Renal pelvis (tissue), 4 donors: Measurements from ENCODE around the gene CCR9. TPM values are rescaled to one million over a fixed set of nuclear protein-coding genes. Genes with fewer than 3 reads are reported as not detected.

Source experiments
- DNase-seq: peaks from one replicate; pipeline ENCODE4 v3.0.0-alpha.2; 2013
- polyA plus RNA-seq, 3 donors: library from polyadenylated mRNA; unstranded; fragments of 120-200 nt; gene quantifications; one replicate each; pipeline ENCODE4 v1.2.1, GENCODE V29; 2013; ENCODE audit not compliant: insufficient read length in 3 of 3

Gene CCR9
- polyA plus RNA-seq, 3 donors = 0.10 to 0.13 TPM; not detected in 1

- DNase-seq = no peak
Observed at GRCh38 chr3:45871780-45872179, 14.6 kb upstream of the CCR9 start.

GRCh38 chr3:45872569-45872968 is 13.8 kb upstream of the CCR9 start:
- DNase-seq = no peak

GRCh38 chr3:45873036-45873435 is 13.3 kb upstream of the CCR9 start:
- DNase-seq = no peak

DNA sequence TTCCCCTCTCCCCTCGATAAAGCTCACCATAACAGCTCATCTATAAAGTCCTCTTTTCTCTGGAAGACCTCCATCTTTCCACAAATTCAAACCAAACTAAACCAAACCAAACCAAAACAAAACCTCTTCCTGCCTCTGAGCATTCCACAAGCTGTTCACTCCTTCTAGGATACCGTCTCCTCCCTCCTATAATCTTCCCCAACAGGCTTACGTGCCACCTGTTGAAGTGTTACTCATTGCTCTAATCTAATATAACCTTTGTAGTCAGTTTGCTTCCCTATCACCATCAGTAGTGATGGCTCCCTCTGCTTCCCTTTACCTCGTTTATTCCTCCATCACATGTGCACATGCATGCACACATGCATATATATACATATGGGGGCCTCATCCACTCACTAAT is 12.7 kb upstream of the CCR9 start:
- DNase-seq = no peak

DNA sequence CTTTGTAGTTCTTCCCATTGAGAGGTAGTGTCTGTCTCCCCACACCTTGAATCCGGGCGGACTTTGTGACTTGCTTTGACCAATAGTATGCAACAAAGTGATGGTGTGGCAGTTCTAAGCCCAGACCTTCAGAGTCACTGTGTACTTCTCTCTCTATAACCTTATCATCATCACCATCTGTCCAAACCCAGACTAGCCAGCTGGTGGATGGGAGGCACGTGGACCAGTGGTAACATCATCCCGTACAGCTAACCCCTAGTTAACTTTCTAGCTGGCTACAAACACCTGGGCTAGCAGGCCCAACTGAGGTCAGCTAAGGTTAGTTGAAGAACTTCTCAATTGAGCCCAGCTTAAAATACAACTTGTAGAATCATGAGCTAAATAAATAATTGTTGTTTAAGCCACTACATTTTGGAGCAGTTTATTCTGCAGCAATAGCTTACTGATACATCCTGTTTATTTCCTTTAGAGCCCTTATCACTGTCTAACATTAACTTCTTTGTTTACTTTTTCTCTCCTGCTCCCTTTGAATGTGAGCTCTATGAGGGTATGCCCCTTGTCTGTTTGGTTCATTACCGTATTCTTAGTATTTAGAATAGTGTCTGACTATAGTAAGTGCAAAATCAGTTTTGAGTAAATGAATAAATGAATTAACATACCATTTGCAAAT is 11.5 kb upstream of the CCR9 start:
- DNase-seq = no peak

DNA sequence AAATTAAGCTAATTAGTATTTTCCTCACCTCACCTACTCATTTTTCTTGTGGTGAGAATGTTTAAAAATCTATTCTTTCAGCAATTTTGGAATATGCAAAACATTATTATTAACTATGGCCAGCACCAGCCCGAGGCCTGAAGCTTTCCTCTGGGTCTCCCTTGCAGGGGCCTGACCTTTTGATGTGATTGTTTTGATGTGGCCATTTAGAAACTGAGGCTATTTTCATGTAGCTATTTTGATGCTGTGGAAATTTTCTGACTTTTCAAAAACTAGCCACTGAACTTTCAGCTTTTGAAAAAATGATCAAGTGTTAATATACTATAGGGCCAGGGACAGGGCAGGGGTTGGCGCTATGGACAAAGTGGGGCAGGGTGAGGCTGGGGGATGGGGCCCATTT is 8.2 kb upstream of the CCR9 start:
- DNase-seq = no peak

- DNase-seq = no peak
Observed at GRCh38 chr3:45880725-45881077, 5.6 kb upstream of the CCR9 start.

- no peak for DNase-seq
Observed at GRCh38 chr3:45881078-45882022, 5.0 kb upstream of the CCR9 start.

GRCh38 chr3:45884368-45885201 is 1.8 kb upstream of the CCR9 start:
- no peak for DNase-seq

GRCh38 chr3:45887285-45887684 is 942 bp downstream of the CCR9 start:
- DNase-seq = no peak

GRCh38 chr3:45887759-45888511 is 1.6 kb downstream of the CCR9 start:
- no peak for DNase-seq

DNA sequence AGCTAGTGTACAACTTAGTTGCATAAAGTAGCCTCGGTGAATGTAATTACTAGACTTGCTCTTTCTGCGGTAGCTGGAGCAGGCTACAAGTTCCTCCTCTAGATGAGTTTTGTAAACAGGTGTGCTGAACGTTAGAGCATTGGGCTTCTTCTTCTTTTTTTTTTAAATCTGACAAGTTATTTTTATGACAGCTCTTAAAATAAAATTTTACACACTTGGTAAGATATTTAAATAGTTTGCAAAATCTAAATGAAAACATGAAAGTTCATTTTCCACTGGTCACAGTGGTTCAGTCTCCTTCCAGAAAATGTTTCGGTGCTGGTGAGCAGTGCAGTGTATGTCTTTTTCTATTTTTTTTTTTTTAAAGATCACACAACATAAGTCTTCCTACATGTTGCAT is 3.0 kb downstream of the CCR9 start:
- DNase-seq = no peak

DNA sequence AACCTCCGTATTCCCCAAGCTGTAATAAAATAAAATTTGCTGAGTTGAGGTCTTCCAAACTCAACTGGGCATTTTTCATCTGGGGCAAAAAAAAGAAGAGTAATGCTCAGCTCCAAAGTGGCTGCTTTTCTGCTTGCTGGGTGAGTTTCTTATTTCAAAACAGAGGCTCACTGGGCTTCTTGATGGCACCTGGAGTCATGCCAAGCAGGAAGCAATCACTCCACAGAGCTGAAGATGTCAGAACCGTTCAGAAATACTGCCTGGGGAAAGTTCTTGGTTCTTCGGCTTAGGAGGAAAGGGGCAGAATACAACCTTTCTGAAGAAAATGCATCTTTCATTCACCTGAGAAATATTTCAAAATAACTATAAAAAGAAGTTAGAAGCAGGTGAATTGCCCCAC is 4.1 kb downstream of the CCR9 start:
- peak; percentile 9 for DNase-seq

GRCh38 chr3:45892161-45892560 is 5.8 kb downstream of the CCR9 start:
- no peak for DNase-seq

DNA sequence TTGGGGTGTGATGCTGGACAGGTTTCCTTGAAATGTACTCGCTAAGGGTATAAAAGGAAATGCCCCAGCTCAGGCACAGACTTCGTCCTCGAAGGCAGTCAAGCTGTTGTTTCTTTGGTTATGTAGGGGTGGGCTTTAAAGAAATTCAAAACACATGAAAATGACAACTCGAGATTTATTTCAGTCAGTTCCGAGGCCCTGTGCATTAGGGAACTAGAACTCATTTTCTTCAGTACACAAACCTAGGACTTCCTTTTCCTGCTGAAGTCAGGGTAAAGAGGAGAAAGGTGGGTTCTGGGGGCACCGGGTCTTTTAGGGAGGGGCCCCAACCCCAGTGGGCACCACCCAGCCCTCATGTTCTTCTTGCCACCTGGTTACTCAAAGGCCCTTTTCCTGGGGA is 7.7 kb downstream of the CCR9 start:
- no peak for DNase-seq

DNA sequence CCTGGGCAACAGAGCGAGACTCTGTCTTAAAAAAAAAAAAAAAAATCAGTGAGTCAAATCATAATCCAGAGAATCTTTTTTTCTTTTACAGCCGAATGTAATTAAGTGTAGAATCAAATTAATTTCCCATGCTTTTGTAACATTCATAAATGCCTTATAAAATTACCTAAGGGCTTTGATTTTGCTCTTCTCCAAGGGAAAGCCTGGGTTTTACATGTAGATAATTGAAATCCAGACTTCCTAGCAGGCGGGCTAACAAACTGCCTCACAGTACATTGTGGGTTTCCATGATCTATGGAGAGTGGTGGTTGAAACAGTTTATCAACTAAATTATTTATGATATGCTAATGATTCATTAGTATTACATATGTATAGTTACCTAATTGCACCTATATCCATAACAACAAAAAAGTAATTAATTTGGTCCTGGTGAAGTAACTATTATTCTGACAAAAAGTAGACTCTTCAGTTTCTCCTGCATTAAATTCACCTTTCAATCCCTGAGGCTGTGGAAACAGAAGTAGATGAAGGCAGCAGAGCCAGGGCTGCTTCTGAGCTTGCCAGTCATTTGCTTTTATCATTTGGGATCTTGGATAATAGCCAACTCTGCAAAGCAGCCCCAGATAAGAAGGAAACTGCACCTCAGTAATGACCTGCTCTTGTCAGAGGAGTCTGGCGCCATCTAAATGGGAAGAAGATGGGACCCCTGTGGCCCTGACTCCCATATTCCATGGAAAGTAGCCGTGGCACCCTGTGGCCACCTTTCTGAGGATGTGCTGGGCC is 9.5 kb downstream of the CCR9 start:
- DNase-seq = no peak

DNA sequence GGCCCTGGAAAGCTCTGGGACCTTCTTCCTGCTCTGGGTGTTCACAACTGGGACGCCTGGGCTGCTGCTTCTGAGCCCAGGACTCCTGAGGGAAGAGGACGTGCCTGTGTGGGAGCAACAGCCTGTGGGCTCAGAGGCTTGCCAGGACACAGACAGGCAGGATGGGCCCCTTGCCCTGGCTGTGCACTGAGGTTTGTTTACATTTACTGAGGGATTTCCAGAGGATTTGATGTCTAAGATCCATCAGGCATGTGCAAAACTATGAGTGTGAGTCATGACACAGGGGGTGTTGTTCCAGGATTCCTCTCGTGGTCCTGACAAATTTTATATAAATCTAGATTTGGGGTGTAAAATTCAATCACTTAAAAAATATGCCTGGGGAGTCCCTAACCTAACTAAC is 10.6 kb downstream of the CCR9 start:
- no peak for DNase-seq

DNA sequence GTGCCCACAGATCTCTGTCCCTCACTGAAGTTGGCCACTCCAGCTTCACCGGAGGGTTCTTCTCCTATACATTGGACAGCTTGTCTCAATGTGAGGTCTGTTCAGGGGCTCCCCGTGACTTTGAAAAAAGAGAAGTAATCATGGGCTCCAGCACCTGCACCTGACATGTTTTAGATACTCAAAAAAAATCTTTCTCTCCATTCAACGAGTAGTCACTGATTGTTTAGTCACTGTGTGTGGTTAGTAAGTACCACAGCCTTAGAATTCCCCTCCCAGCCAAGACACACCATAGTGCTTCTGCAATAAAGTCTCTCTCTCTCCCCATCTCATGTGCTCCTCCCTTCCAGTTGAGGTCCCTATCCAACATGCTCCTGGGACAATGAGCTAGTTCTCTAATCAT is 18.6 kb downstream of the CCR9 start:
- no peak for DNase-seq

- DNase-seq = no peak
Observed at GRCh38 chr3:45905755-45906154, 19.4 kb downstream of the CCR9 start.

DNA sequence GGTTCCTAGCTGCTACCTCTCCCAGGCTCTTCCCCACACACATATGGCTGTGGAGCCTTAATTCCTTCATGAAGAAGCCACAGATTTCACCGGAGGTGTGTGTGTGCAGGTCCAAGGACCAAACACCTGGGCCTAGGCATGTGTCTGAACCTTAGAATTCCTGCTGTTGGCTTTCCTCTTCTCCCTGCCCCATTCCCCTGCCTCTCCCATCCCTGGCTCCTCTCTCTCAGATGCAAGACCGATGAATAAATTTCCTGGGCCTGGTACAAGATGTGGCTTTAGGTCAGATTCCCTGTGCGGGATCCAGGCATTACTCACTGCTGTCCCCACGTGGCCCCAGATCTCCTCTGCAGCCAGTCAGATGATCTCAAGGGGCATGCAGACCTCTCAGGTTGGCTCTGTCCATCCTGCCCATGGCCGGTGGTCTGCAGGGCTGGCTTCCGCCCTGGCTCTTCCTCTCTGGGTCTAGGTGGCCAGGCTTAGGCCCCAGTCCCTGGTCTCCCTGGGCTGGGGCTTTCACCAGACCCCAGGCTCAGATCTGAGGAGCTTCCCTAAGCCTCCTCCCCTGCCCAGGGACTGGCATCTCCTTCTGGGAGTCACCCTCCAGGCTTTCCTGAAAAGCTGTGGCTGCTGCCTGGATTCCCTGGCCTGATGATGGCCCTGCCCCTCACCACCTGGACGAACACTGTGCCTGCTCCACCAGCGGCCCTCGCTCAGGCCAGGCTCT is 20.5 kb downstream of the CCR9 start:
- DNase-seq = peak; percentile 9
